Thyroid gland (tissue), 4 donors: ENCODE data around the gene ESPNL. TPM values are rescaled to one million over a fixed set of nuclear protein-coding genes. Genes with fewer than 3 reads are reported as not detected.

Experiments
- DNase-seq, 2 donors: peaks; one replicate each; pipeline ENCODE4 v3.0.0-alpha.2; 2019
- H3K27ac ChIP-seq, 3 donors: fragments of 200-600 bp; sonication (generic); 1 replicate in 2 of 3; 2 replicates in 1 of 3; pipeline ENCODE4 v1.5.1; 2016 to 2019; ENCODE audit warnings: mild to moderate bottlenecking in 1 of 3, moderate library complexity in 1 of 3
- H3K27me3 ChIP-seq: fragments of 200-600 bp; sonication (generic); one replicate; pipeline ENCODE4 v1.5.1; 2019
- H3K36me3 ChIP-seq, 2 donors: fragments of 200-600 bp; sonication (generic); one replicate each; pipeline ENCODE4 v1.5.1; 2016 to 2019
- H3K4me1 ChIP-seq, 2 donors: fragments of 200-600 bp; sonication (generic); one replicate each; pipeline ENCODE4 v1.5.1; 2017 to 2019
- H3K4me3 ChIP-seq, 3 donors: fragments of 200-600 bp; sonication (generic); replicated peaks in 1 of 3; 1 replicate in 2 of 3; 2 replicates in 1 of 3; pipeline ENCODE4 v1.5.1; 2016; ENCODE audit warnings: mild to moderate bottlenecking in 1 of 3
- H3K9me3 ChIP-seq: fragments of 200-600 bp; sonication (generic); one replicate; pipeline ENCODE4 v1.5.1; 2017
- POLR2A ChIP-seq, 2 donors: fragments of 450-650 bp; IDR thresholded peaks; one replicate each; pipeline ENCODE4 v1.6.1; 2017; ENCODE audit warnings: antibody characterized with exemption in 2 of 2, mild to moderate bottlenecking in 2 of 2, moderate library complexity in 1 of 2
- WGBS, 2 donors: methylation state at CpG; one replicate each; pipeline ENCODE4 v1.1.5; 2017; 5-methylcytosine and 5-hydroxymethylcytosine counted together
- intact Hi-C: fragments of 100-400 bp; cut with DNase I; formaldehyde crosslinking; loops from one replicate; pipeline ENCODE4 v1.15.1; 2023
- total RNA-seq, 4 donors: library from RNA; depleted of rRNA; stranded (reverse); fragments of >200 nt; gene quantifications; one replicate each; pipeline ENCODE4 v1.2.3, GENCODE V29; 2016
- TF ChIP-seq, protein P1 (sequence below), 6 experiments: fragments of 200-600 bp in 3 of 6; fragments of 450-650 bp in 3 of 6; sonication (generic) in 3 of 6; IDR thresholded peaks; one replicate each; pipeline ENCODE4 v1.5.1; 2016 to 2019; ENCODE audit warnings: antibody characterized with exemption in 6 of 6, mild to moderate bottlenecking in 2 of 6, inconsistent platforms in 1 of 6, moderate library complexity in 1 of 6

ESPNL gene
- total RNA-seq, 4 donors from 2014 or later = 0.11 to 3.8 (median 2.6) TPM

DNA sequence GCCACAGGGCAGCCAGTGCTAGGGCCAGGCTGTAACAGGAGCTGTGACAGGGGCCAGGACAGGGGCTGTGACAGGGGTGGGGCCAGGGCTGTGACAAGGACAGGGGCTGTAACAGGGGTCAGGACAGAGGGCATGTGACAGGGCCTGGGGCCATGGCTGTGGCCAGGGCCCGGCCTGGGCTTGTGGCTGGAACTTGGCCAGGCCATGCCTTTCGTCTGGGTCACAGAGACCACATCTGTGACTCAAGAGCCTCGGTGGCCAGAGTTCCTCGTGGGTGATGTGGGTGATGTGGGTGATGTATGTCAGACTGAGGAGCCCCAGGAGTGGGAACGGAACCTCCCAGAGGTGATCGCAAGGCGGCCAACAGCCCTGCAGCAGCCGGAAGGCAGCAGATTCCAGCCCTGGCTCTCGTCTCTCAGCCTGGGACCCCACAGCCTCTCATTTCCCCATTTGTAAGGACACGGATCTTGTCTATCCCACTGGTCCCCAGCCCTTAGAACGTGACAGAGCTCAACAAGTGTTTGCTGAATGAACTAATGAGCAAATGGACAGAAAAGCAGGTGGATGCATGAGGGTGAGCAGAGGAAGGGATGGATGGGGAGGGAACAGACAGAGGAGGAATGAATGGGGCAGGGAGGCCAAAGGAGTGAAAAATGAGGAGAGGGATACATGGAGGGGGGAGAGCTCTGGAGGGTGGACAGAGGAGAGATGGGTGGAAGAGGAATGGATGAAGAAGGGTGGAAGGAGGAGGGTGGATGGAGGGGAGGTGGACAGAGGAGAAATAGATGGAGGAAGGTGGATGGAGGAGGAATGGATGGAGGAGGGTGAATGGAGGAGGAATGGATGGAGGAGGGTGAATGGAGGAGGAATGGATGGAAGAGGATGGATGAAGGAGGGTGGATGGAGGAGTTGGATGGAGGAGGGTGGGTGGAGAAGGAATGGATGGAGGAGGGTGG is 17.3 kb downstream of the ESPNL start:
- no peak overlapping the region for H3K27ac ChIP-seq
- DNase-seq = no peak
- intact Hi-C loops = no loop called here
- no peak overlapping the region for H3K4me3 ChIP-seq
- 73 to 76% methylated on average over 8 to 11 of the region's 11 CpGs for WGBS, 2 donors
- TF ChIP-seq POLR2A (IDR thresholded peaks at IDR 0.05) = no peak
- TF ChIP-seq, protein P1, sequence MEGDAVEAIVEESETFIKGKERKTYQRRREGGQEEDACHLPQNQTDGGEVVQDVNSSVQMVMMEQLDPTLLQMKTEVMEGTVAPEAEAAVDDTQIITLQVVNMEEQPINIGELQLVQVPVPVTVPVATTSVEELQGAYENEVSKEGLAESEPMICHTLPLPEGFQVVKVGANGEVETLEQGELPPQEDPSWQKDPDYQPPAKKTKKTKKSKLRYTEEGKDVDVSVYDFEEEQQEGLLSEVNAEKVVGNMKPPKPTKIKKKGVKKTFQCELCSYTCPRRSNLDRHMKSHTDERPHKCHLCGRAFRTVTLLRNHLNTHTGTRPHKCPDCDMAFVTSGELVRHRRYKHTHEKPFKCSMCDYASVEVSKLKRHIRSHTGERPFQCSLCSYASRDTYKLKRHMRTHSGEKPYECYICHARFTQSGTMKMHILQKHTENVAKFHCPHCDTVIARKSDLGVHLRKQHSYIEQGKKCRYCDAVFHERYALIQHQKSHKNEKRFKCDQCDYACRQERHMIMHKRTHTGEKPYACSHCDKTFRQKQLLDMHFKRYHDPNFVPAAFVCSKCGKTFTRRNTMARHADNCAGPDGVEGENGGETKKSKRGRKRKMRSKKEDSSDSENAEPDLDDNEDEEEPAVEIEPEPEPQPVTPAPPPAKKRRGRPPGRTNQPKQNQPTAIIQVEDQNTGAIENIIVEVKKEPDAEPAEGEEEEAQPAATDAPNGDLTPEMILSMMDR (IDR thresholded peaks at IDR 0.05) = no peak
- no peaks in the 10 kb centered on the region for H3K9me3 ChIP-seq
- no peaks in the 10 kb centered on the region for H3K36me3 ChIP-seq
- H3K4me1 ChIP-seq = no peaks in the 10 kb centered on the region
- H3K27me3 ChIP-seq = no peaks in the 10 kb centered on the region

- 65 to 75% methylated on average over 10 to 15 of the region's 15 CpGs for WGBS, 2 donors
- Histone ChIP-seq H3K4me3 (no peak overlapping the region), H3K4me1 (no peaks in the 10 kb centered on the region), H3K9me3 (no peaks in the 10 kb centered on the region), H3K27me3 (no peaks in the 10 kb centered on the region), H3K27ac (no peak overlapping the region), H3K36me3 (no peaks in the 10 kb centered on the region)
- TF ChIP-seq POLR2A (IDR thresholded peaks at IDR 0.05) = no peak
- TF ChIP-seq, protein P1 (IDR thresholded peaks at IDR 0.05) = no peak
- DNase-seq = no peak
- intact Hi-C loops = no loop called here
Measured at GRCh38 chr2:238119756-238120462, 19.8 kb downstream of the ESPNL start.

- Histone ChIP-seq H3K27ac (no peak overlapping the region), H3K4me3 (no peak overlapping the region), H3K36me3 (no peaks in the 10 kb centered on the region), H3K27me3 (no peaks in the 10 kb centered on the region), H3K4me1 (no peaks in the 10 kb centered on the region), H3K9me3 (no peaks in the 10 kb centered on the region)
- intact Hi-C loops = no loop called here
- TF ChIP-seq POLR2A (IDR thresholded peaks at IDR 0.05) = no peak
- TF ChIP-seq, protein P1 (IDR thresholded peaks at IDR 0.05) = no peak
- no peak for DNase-seq
- 51 to 80% methylated on average over 1 to 14 of the region's 30 CpGs for WGBS, 2 donors
Measured at GRCh38 chr2:238120463-238121298, 20.5 kb downstream of the ESPNL start.

- Histone ChIP-seq H3K9me3 (no peaks in the 10 kb centered on the region), H3K4me3 (no peak overlapping the region), H3K27me3 (no peaks in the 10 kb centered on the region), H3K4me1 (no peaks in the 10 kb centered on the region), H3K27ac (no peak overlapping the region), H3K36me3 (no peaks in the 10 kb centered on the region)
- WGBS, 2 donors = 82 to 86% methylated on average over 12 to 24 of the region's 27 CpGs
- no peak for TF ChIP-seq POLR2A (IDR thresholded peaks at IDR 0.05)
- TF ChIP-seq, protein P1 (IDR thresholded peaks at IDR 0.05) = no peak
- intact Hi-C loops = no loop called here
- no peak for DNase-seq
Measured at GRCh38 chr2:238121511-238122286, 21.6 kb downstream of the ESPNL start.
